Neural cell (in vitro differentiated cells): ENCODE results near the gene PLXNC1. TPM values are rescaled to one million over a fixed set of nuclear protein-coding genes. Genes with fewer than 3 reads are reported as not detected.

Experiments
- H2AFZ ChIP-seq: fragments of 200-600, 300-800 bp; sonication (generic), shearing (Covaris generic); 2 replicates; pipeline ENCODE4 v1.6.0; 2014; ENCODE audit warnings: low read depth, mild to moderate bottlenecking, antibody characterized with exemption, low read length, moderate library complexity
- H3F3A ChIP-seq: fragments of 200-600 bp; shearing (Covaris generic); 2 replicates; pipeline ENCODE4 v1.6.1; 2016; ENCODE audit warnings: mild to moderate bottlenecking, moderate library complexity, mixed read lengths, antibody characterized with exemption, low read length; ENCODE audit not compliant: insufficient read depth, poor library complexity, severe bottlenecking
- H3K27ac ChIP-seq: fragments of 200-600, 300-800 bp; sonication (generic), shearing (Covaris generic); 2 replicates; pipeline ENCODE4 v1.5.1; 2014; ENCODE audit warnings: mild to moderate bottlenecking, low read length, moderate library complexity
- H3K27me3 ChIP-seq: fragments of 300-800, 200-600 bp; sonication (generic), shearing (Covaris generic); 2 replicates; pipeline ENCODE4 v1.6.0; 2014; ENCODE audit warnings: mild to moderate bottlenecking, low read depth, low read length, moderate library complexity; ENCODE audit not compliant: insufficient read depth
- H3K36me3 ChIP-seq: fragments of 300-800, 200-600 bp; sonication (generic), shearing (Covaris generic); 2 replicates; pipeline ENCODE4 v1.5.1; 2014; ENCODE audit warnings: mild to moderate bottlenecking, antibody characterized with exemption, low read length, moderate library complexity; ENCODE audit not compliant: insufficient read depth
- H3K4me2 ChIP-seq: fragments of 300-800, 200-600 bp; sonication (generic), shearing (Covaris generic); 2 replicates; pipeline ENCODE4 v1.6.0; 2014; ENCODE audit warnings: mild to moderate bottlenecking, low read length
- H3K4me3 ChIP-seq: fragments of 300-800, 200-600 bp; sonication (generic), shearing (Covaris generic); 2 replicates; pipeline ENCODE4 v1.5.1; 2014; ENCODE audit warnings: mild to moderate bottlenecking, low read length, moderate library complexity
- H3K79me2 ChIP-seq: fragments of 200-600 bp; shearing (Covaris generic); replicated peaks from 2 replicates; pipeline ENCODE4 v1.6.0; 2014; ENCODE audit warnings: mild to moderate bottlenecking, low read length, moderate library complexity; ENCODE audit not compliant: insufficient read depth
- H3K9ac ChIP-seq: fragments of 300-800, 200-600 bp; sonication (generic), shearing (Covaris generic); 2 replicates; pipeline ENCODE4 v1.6.1; 2016; ENCODE audit warnings: mild to moderate bottlenecking, low read length, mixed read lengths
- H3K9me2 ChIP-seq: fragments of 200-600 bp; shearing (Covaris generic); 2 replicates; pipeline ENCODE4 v1.6.1; 2016; ENCODE audit warnings: mild to moderate bottlenecking, low read length, mixed read lengths; ENCODE audit not compliant: insufficient read depth
- H3K9me3 ChIP-seq: fragments of 200-600, 300-800 bp; sonication (generic), shearing (Covaris generic); 2 replicates; pipeline ENCODE4 v1.6.1; 2016; ENCODE audit warnings: mild to moderate bottlenecking, mixed run types, low read length, moderate library complexity, mixed read lengths
- H4K20me1 ChIP-seq: fragments of 200-600 bp; shearing (Covaris generic); 2 replicates; pipeline ENCODE4 v1.6.1; 2016; ENCODE audit warnings: mild to moderate bottlenecking, mixed run types; ENCODE audit not compliant: insufficient read depth
- CTCF ChIP-seq: fragments of 450-650 bp; IDR thresholded peaks from 2 replicates; pipeline ENCODE4 v1.5.1; 2014; ENCODE audit warnings: antibody characterized with exemption, mild to moderate bottlenecking, moderate library complexity; ENCODE audit not compliant: poor library complexity, severe bottlenecking
- EP300 ChIP-seq: fragments of 450-650 bp; conservative IDR thresholded peaks from 2 replicates; pipeline ENCODE4 v1.6.1; 2014; ENCODE audit warnings: antibody characterized with exemption, mild to moderate bottlenecking, moderate library complexity; ENCODE audit not compliant: poor library complexity, severe bottlenecking
- EZH2 ChIP-seq: fragments of 200-600, 300-800 bp; shearing (Covaris generic), sonication (generic); IDR thresholded peaks from 2 replicates; pipeline ENCODE4 v1.6.1; 2014; ENCODE audit warnings: antibody characterized with exemption, low read length, borderline replicate concordance, mild to moderate bottlenecking; ENCODE audit not compliant: insufficient read depth, poor library complexity, severe bottlenecking
- MXI1 ChIP-seq: fragments of 450-650 bp; conservative IDR thresholded peaks from 2 replicates; pipeline ENCODE4 v1.6.1; 2014; ENCODE audit warnings: antibody characterized with exemption, mild to moderate bottlenecking; ENCODE audit not compliant: poor library complexity, severe bottlenecking
- POLR2AphosphoS5 ChIP-seq: IDR thresholded peaks from 2 replicates; pipeline ENCODE4 v1.6.1; 2012
- RAD21 ChIP-seq: fragments of 450-650 bp; conservative IDR thresholded peaks from 2 replicates; pipeline ENCODE4 v1.6.1; 2014; ENCODE audit warnings: antibody characterized with exemption, mild to moderate bottlenecking, moderate library complexity
- REST ChIP-seq: IDR thresholded peaks from 2 replicates; pipeline ENCODE4 v1.6.1; 2012; ENCODE audit warnings: borderline replicate concordance
- SMC3 ChIP-seq: fragments of 450-650 bp; conservative IDR thresholded peaks from 2 replicates; pipeline ENCODE4 v1.6.1; 2014; ENCODE audit warnings: antibody characterized with exemption, mild to moderate bottlenecking, moderate library complexity; ENCODE audit not compliant: poor library complexity
- TAF1 ChIP-seq: IDR thresholded peaks from 2 replicates; pipeline ENCODE4 v1.6.1; 2012; ENCODE audit warnings: low read depth
- polyA plus RNA-seq: library from polyadenylated mRNA; depleted of rRNA; stranded (reverse); fragments of >200 nt; gene quantifications from 2 replicates; pipeline ENCODE4 v1.2.3, GENCODE V29; 2014

PLXNC1 gene
- polyA plus RNA-seq, 1 donor from 2014 or later, result 76.3 TPM

GRCh38 chr12:94149119-94149780 is 873 bp downstream of the PLXNC1 start:
- H3F3A ChIP-seq, result peaks cover 2% of the 10 kb centered on the region
- H3K4me2 ChIP-seq, result no peak overlapping the region
- no peaks in the 10 kb centered on the region for H3K27me3 ChIP-seq
- H3K4me3 ChIP-seq, result peak overlapping the region; percentile 95
- peak overlapping the region; percentile 36 for H2AFZ ChIP-seq
- peak overlapping the region; percentile 90 for H3K9ac ChIP-seq
- H3K9me3 ChIP-seq, result no peaks in the 10 kb centered on the region
- H3K36me3 ChIP-seq, result no peaks in the 10 kb centered on the region
- H4K20me1 ChIP-seq, result no peaks in the 10 kb centered on the region
- TF ChIP-seq CTCF (peak; percentile 86), RAD21 (peak; percentile 23), MXI1 (peak; percentile 50), SMC3 (peak; percentile 49), EZH2 (no peak), EP300 (no peak), REST (no peak), TAF1 (no peak), POLR2AphosphoS5 (peak; percentile 18)
- H3K79me2 ChIP-seq, result peaks cover 46% of the 10 kb centered on the region
- no peaks in the 10 kb centered on the region for H3K9me2 ChIP-seq
- H3K27ac ChIP-seq, result peak overlapping the region; percentile 85

GRCh38 chr12:94149781-94150239 is 1.4 kb downstream of the PLXNC1 start:
- Histone ChIP-seq H3K79me2 (peaks cover 52% of the 10 kb centered on the region), H3K4me2 (peak overlapping the region; percentile 99), H2AFZ (peak overlapping the region; percentile 36), H3K27me3 (no peaks in the 10 kb centered on the region), H4K20me1 (no peaks in the 10 kb centered on the region), H3K27ac (peak overlapping the region; percentile 85), H3K4me3 (peak overlapping the region; percentile 95), H3K9ac (peak overlapping the region; percentile 90), H3F3A (peaks cover 2% of the 10 kb centered on the region), H3K9me3 (no peaks in the 10 kb centered on the region), H3K36me3 (no peaks in the 10 kb centered on the region), H3K9me2 (no peaks in the 10 kb centered on the region)
- peak; percentile 72 for TF ChIP-seq REST
- TF ChIP-seq MXI1, result no peak
